Hepatocyte (in vitro differentiated cells): ENCODE results near the gene SIK3. TPM values are rescaled to one million over a fixed set of nuclear protein-coding genes. Genes with fewer than 3 reads are reported as not detected.
"Not testable (repeated sequence)": the region's sequence is repeated elsewhere in the genome, so short reads cannot be mapped to it uniquely, and the experiment has no call there.

ENCODE experiments used
- DNase-seq: peaks from one replicate; pipeline ENCODE4 v3.0.0-alpha.2; 2016; ENCODE audit warnings: low spot score
- H2AFZ ChIP-seq: fragments of 200-600 bp; sonication (generic); 2 replicates; pipeline ENCODE4 v1.6.0; 2016; ENCODE audit warnings: antibody characterized with exemption, mild to moderate bottlenecking
- H3K27ac ChIP-seq: fragments of 200-600 bp; sonication (generic); 2 replicates; pipeline ENCODE4 v1.5.1; 2016; ENCODE audit warnings: mild to moderate bottlenecking
- H3K27me3 ChIP-seq: fragments of 200-600 bp; sonication (generic); 2 replicates; pipeline ENCODE4 v1.6.1; 2016
- H3K36me3 ChIP-seq: fragments of 200-600 bp; sonication (generic); replicated peaks from 2 replicates; pipeline ENCODE4 v1.5.1; 2016; ENCODE audit warnings: low read depth; ENCODE audit not compliant: insufficient read depth
- H3K4me1 ChIP-seq: fragments of 200-600 bp; sonication (generic); 2 replicates; pipeline ENCODE4 v1.5.1; 2016; ENCODE audit warnings: mild to moderate bottlenecking, moderate library complexity; ENCODE audit not compliant: insufficient read depth
- H3K4me2 ChIP-seq: fragments of 200-600 bp; sonication (generic); 2 replicates; pipeline ENCODE4 v1.6.0; 2016
- H3K4me3 ChIP-seq: fragments of 200-600 bp; sonication (generic); 2 replicates; pipeline ENCODE4 v1.5.1; 2016; ENCODE audit warnings: mild to moderate bottlenecking
- H3K79me2 ChIP-seq: fragments of 200-600 bp; sonication (generic); 2 replicates; pipeline ENCODE4 v1.6.0; 2017; ENCODE audit warnings: mild to moderate bottlenecking
- H3K9me2 ChIP-seq: fragments of 200-600 bp; sonication (generic); replicated peaks from 2 replicates; pipeline ENCODE4 v1.6.0; 2017; ENCODE audit warnings: mild to moderate bottlenecking; ENCODE audit not compliant: insufficient read depth
- H3K9me3 ChIP-seq: fragments of 200-600 bp; sonication (generic); 2 replicates; pipeline ENCODE4 v1.5.1; 2016; ENCODE audit warnings: low read depth, mild to moderate bottlenecking
- H4K20me1 ChIP-seq: fragments of 200-600 bp; sonication (generic); 2 replicates; pipeline ENCODE4 v1.6.0; 2016; ENCODE audit warnings: mild to moderate bottlenecking; ENCODE audit not compliant: insufficient read depth, poor library complexity, severe bottlenecking
- CTCF ChIP-seq: fragments of 200-600 bp; sonication (generic); IDR thresholded peaks from 2 replicates; pipeline ENCODE4 v1.5.1; 2016; ENCODE audit warnings: antibody characterized with exemption, mild to moderate bottlenecking; ENCODE audit not compliant: poor library complexity
- EZH2 ChIP-seq: fragments of 200-600 bp; sonication (generic); IDR thresholded peaks from 2 replicates; pipeline ENCODE4 v1.6.1; 2016; ENCODE audit warnings: antibody characterized with exemption, mild to moderate bottlenecking, borderline replicate concordance
- EZH2phosphoT487 ChIP-seq: fragments of 200-600 bp; sonication (generic); IDR thresholded peaks from one replicate; pipeline ENCODE4 v1.6.1; 2018; ENCODE audit warnings: antibody characterized with exemption, mild to moderate bottlenecking, low read depth, moderate library complexity; ENCODE audit not compliant: unreplicated experiment, severe bottlenecking
- WGBS: methylation state at CpG from one replicate; pipeline ENCODE4 v1.1.6; 2016; ENCODE audit warnings: low lambda C conversion rate; ENCODE audit errors: missing lambda C conversion rate; 5-methylcytosine and 5-hydroxymethylcytosine counted together
- polyA plus RNA-seq: library from polyadenylated mRNA; unstranded; fragments of >200 nt; fragmentation: Nextera tagmentation; extraction: Ambion mirVana; gene quantifications from 2 replicates; pipeline ENCODE4 v1.2.1, GENCODE V29; 2016
- total RNA-seq: library from RNA; depleted of rRNA; stranded (reverse); fragments of >200 nt; gene quantifications from 2 replicates; pipeline ENCODE4 v1.2.3, GENCODE V29; 2014

Gene SIK3
- total and polyA plus RNA-seq, 2 experiments from 2014 or later: 15.8 to 17.7 TPM

DNA sequence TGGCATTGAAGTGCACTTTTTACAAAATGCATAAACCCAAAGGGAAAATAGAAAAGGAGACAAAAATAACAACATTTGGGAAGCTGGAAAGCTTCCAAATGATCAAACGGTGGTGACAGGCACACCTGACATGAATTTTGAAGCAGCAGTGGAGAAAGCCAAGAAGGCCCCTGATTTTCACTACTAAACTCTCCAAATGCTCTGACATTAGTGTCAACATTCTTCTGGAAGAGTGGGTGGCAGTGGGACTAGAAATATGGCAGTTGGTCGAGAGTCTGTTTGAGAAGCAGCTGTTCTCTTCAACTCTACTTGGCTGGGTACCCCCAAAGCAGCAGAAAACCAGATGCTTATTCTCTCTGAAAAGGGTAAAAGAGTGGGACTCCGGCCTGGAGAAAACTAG is 294.2 kb downstream of the SIK3 start:
- H3K36me3 ChIP-seq: no peaks in the 10 kb centered on the region
- no peak overlapping the region for H3K4me3 ChIP-seq
- H4K20me1 ChIP-seq: no peaks in the 10 kb centered on the region
- TF ChIP-seq EZH2 (no peak), EZH2phosphoT487 (no peak), CTCF (no peak)
- no peak overlapping the region for H3K27ac ChIP-seq
- no peak overlapping the region for H2AFZ ChIP-seq
- no peak overlapping the region for H3K4me2 ChIP-seq
- no peaks in the 10 kb centered on the region for H3K79me2 ChIP-seq
- no peaks in the 10 kb centered on the region for H3K9me2 ChIP-seq
- H3K9me3 ChIP-seq: no peaks in the 10 kb centered on the region
- 80% methylated on average over 3 of the region's 3 CpGs for WGBS
- no peaks in the 10 kb centered on the region for H3K27me3 ChIP-seq
- peaks cover 4% of the 10 kb centered on the region for H3K4me1 ChIP-seq
- no peak for DNase-seq

GRCh38 chr11:116801662-116802061 is 296.6 kb downstream of the SIK3 start:
- not testable (repeated sequence) for H3K9me3 ChIP-seq, H3K4me1 ChIP-seq, H3K36me3 ChIP-seq, H3K9me2 ChIP-seq, H3K27ac ChIP-seq, H3K79me2 ChIP-seq, H3K4me2 ChIP-seq, H3K27me3 ChIP-seq, H4K20me1 ChIP-seq, H2AFZ ChIP-seq, DNase-seq, H3K4me3 ChIP-seq

DNA sequence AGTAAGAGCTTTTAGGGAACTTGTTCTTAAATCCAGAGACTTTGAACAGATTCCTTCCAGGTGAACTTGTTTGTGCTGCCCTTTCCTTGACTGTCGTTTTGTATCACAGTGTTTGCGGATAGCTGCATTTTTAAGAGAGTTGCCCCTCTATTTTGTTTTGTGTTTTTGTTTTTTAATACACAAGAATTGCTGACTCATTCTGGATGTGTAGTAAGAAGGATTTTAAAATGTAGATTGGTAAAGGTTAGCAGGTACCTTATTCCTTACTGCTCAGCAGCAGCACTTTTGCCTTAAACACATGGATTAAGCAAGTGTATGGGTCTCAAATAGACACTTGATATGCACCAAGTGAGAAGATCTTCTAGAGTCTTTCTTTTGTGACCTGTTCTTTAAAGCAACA is 297.6 kb downstream of the SIK3 start:
- no peaks in the 10 kb centered on the region for H3K27me3 ChIP-seq
- TF ChIP-seq EZH2phosphoT487: no peak
- no peak for TF ChIP-seq EZH2
- no peak for TF ChIP-seq CTCF
- no peaks in the 10 kb centered on the region for H3K36me3 ChIP-seq
- H3K9me2 ChIP-seq: no peaks in the 10 kb centered on the region
- 89% methylated on average over 2 of the region's 2 CpGs for WGBS
- H3K4me3 ChIP-seq: no peak overlapping the region
- no peak overlapping the region for H3K27ac ChIP-seq
- H3K79me2 ChIP-seq: no peaks in the 10 kb centered on the region
- no peak for DNase-seq
- no peaks in the 10 kb centered on the region for H3K9me3 ChIP-seq
- no peak overlapping the region for H2AFZ ChIP-seq
- H3K4me2 ChIP-seq: no peak overlapping the region
- no peaks in the 10 kb centered on the region for H4K20me1 ChIP-seq
- no peaks in the 10 kb centered on the region for H3K4me1 ChIP-seq

DNA sequence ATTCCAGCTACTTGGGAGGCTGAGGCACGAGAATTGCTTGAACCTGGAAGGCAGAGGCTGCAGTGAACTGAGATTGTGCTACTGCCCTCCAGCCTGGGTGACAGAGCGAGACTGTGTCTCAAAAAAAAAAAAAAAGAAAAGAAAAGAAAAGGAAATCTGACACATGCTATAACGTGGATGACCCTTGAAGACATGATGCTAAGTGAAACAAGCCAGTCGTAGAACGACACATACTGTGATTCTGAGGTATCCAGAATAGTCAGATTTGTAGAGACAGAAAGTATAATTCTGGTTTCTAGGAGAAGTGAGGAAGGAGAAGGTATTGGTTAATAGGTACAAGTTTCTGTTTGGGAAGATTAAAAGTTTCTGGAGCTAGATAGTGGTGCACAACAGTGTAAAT is 299.9 kb downstream of the SIK3 start:
- Histone ChIP-seq H3K27ac (no peak overlapping the region), H3K9me3 (no peaks in the 10 kb centered on the region), H3K79me2 (no peaks in the 10 kb centered on the region), H3K27me3 (no peaks in the 10 kb centered on the region), H3K4me1 (no peaks in the 10 kb centered on the region), H4K20me1 (no peaks in the 10 kb centered on the region), H2AFZ (no peak overlapping the region), H3K4me2 (no peak overlapping the region), H3K9me2 (no peaks in the 10 kb centered on the region), H3K4me3 (no peak overlapping the region), H3K36me3 (no peaks in the 10 kb centered on the region)
- no peak for TF ChIP-seq CTCF
- TF ChIP-seq EZH2phosphoT487: no peak
- no peak for TF ChIP-seq EZH2
- no peak for DNase-seq
- WGBS: 92% methylated on average over 5 of the region's 5 CpGs
